ENCODE measurements around the gene DIABLO.
"Not testable (repeated sequence)": the region's sequence is repeated elsewhere in the genome, so short reads cannot be mapped to it uniquely, and the experiment has no call there.

The DIABLO gene

GRCh38 chr12:122225683-122226365 is at the start of gene DIABLO:
DIABLO (minus strand) TSS chr12:122226052; CDS start chr12:122226014, 38 bp downstream.
- in situ Hi-C loops (cut with HindIII; ENCODE audit: low pct_ligation_motif_present, low pct_unique_long_range_greater_than_20kb, low sequenced_read_pairs): no loop called here
- peak; percentile 100 for DNase-seq

- in situ Hi-C loops (cut with HindIII; ENCODE audit: low pct_ligation_motif_present, low pct_unique_long_range_greater_than_20kb, low sequenced_read_pairs): no loop called here
- DNase-seq: no peak
Observed at GRCh38 chr12:122275459-122275858, 49.6 kb upstream of the DIABLO start.

GRCh38 chr12:122266230-122266901 is 40.5 kb upstream of the DIABLO start, which contains the start of gene VPS33A:
VPS33A (minus strand) TSS chr12:122266494; CDS start chr12:122266408, 86 bp downstream.
- in situ Hi-C loops (cut with HindIII; ENCODE audit: low pct_ligation_motif_present, low pct_unique_long_range_greater_than_20kb, low sequenced_read_pairs): no loop called here
- DNase-seq: peak; percentile 100

GRCh38 chr12:122265886-122266229 is 40.0 kb upstream of the DIABLO start:
- peak; percentile 60 for DNase-seq
- in situ Hi-C loops (cut with HindIII; ENCODE audit: low pct_ligation_motif_present, low pct_unique_long_range_greater_than_20kb, low sequenced_read_pairs): no loop called here

- peak; percentile 9 for DNase-seq
- in situ Hi-C loops (cut with HindIII; ENCODE audit: low pct_ligation_motif_present, low pct_unique_long_range_greater_than_20kb, low sequenced_read_pairs): no loop called here
Observed at GRCh38 chr12:122265476-122265875, 39.6 kb upstream of the DIABLO start.

- in situ Hi-C loops (cut with HindIII; ENCODE audit: low pct_ligation_motif_present, low pct_unique_long_range_greater_than_20kb, low sequenced_read_pairs); DNase-seq: not testable (repeated sequence)
Observed at GRCh38 chr12:122260735-122261134, 34.9 kb upstream of the DIABLO start.

- DNase-seq; in situ Hi-C loops (cut with HindIII; ENCODE audit: low pct_ligation_motif_present, low pct_unique_long_range_greater_than_20kb, low sequenced_read_pairs): not testable (repeated sequence)
Observed at GRCh38 chr12:122258939-122259338, 33.1 kb upstream of the DIABLO start.

- in situ Hi-C loops (cut with HindIII; ENCODE audit: low pct_ligation_motif_present, low pct_unique_long_range_greater_than_20kb, low sequenced_read_pairs): not testable (repeated sequence)
Observed at GRCh38 chr12:122258462-122258861, 32.6 kb upstream of the DIABLO start.

GRCh38 chr12:122250536-122250935 is 24.7 kb upstream of the DIABLO start:
- no peak for DNase-seq
- in situ Hi-C loops (cut with HindIII; ENCODE audit: low pct_ligation_motif_present, low pct_unique_long_range_greater_than_20kb, low sequenced_read_pairs): no loop called here

More at GRCh38 chr12:122258462-122258861, 32.6 kb upstream of the DIABLO start:
- not testable (repeated sequence) for DNase-seq

GRCh38 chr12:122250047-122250446 is 24.2 kb upstream of the DIABLO start:
- DNase-seq: no peak
- in situ Hi-C loops (cut with HindIII; ENCODE audit: low pct_ligation_motif_present, low pct_unique_long_range_greater_than_20kb, low sequenced_read_pairs): no loop called here

GRCh38 chr12:122245553-122245952 is 19.7 kb upstream of the DIABLO start:
- DNase-seq: no peak
- in situ Hi-C loops (cut with HindIII; ENCODE audit: low pct_ligation_motif_present, low pct_unique_long_range_greater_than_20kb, low sequenced_read_pairs): no loop called here

GRCh38 chr12:122244565-122245371 is 18.9 kb upstream of the DIABLO start:
- in situ Hi-C loops (cut with HindIII; ENCODE audit: low pct_ligation_motif_present, low pct_unique_long_range_greater_than_20kb, low sequenced_read_pairs): no loop called here
- no peak for DNase-seq

- no peak for DNase-seq
- in situ Hi-C loops (cut with HindIII; ENCODE audit: low pct_ligation_motif_present, low pct_unique_long_range_greater_than_20kb, low sequenced_read_pairs): no loop called here
Observed at GRCh38 chr12:122243965-122244364, 18.1 kb upstream of the DIABLO start.

GRCh38 chr12:122238861-122239260 is 13.0 kb upstream of the DIABLO start:
- in situ Hi-C loops (cut with HindIII; ENCODE audit: low pct_ligation_motif_present, low pct_unique_long_range_greater_than_20kb, low sequenced_read_pairs): no loop called here
- DNase-seq: no peak

- DNase-seq: no peak
- in situ Hi-C loops (cut with HindIII; ENCODE audit: low pct_ligation_motif_present, low pct_unique_long_range_greater_than_20kb, low sequenced_read_pairs): no loop called here
Observed at GRCh38 chr12:122235741-122236140, 9.9 kb upstream of the DIABLO start.

- DNase-seq: no peak
- in situ Hi-C loops (cut with HindIII; ENCODE audit: low pct_ligation_motif_present, low pct_unique_long_range_greater_than_20kb, low sequenced_read_pairs): no loop called here
Observed at GRCh38 chr12:122232691-122233090, 6.8 kb upstream of the DIABLO start.

- no peak for DNase-seq
- in situ Hi-C loops (cut with HindIII; ENCODE audit: low pct_ligation_motif_present, low pct_unique_long_range_greater_than_20kb, low sequenced_read_pairs): no loop called here
Observed at GRCh38 chr12:122230798-122231197, 4.9 kb upstream of the DIABLO start.

GRCh38 chr12:122228092-122228491 is 2.2 kb upstream of the DIABLO start:
- in situ Hi-C loops (cut with HindIII; ENCODE audit: low pct_ligation_motif_present, low pct_unique_long_range_greater_than_20kb, low sequenced_read_pairs): no loop called here
- no peak for DNase-seq

GRCh38 chr12:122227341-122227740 is 1.5 kb upstream of the DIABLO start:
- in situ Hi-C loops (cut with HindIII; ENCODE audit: low pct_ligation_motif_present, low pct_unique_long_range_greater_than_20kb, low sequenced_read_pairs): no loop called here
- DNase-seq: no peak

All from ACHN (cell line).